GM21367 (cell line): Measurements from ENCODE around the gene GMCL2.
"Not testable (repeated sequence)": the region's sequence is repeated elsewhere in the genome, so short reads cannot be mapped to it uniquely, and the experiment has no call there.

ENCODE experiments used
- ATAC-seq: cut with Tn5 transposase; IDR thresholded peaks from one replicate; pipeline ENCODE4 v1.9.1; 2021; ENCODE audit not compliant: unreplicated experiment

Gene GMCL2

GRCh38 chr5:178206166-178207101 is 19.3 kb upstream of the GMCL2 start:
- ATAC-seq, result no peak

DNA sequence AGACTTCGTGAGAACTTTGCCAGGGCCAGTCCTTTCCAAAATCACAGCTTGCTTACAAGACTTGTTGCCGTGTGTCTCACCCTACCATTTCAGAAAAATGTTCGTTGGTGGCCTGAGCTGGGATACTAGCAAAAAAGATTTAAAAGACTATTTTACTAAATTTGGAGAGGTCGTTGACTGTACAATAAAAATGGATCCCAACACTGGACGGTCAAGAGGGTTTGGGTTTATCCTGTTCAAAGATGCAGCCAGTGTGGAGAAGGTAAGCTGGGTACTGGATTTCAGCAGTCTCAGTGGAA is 18.5 kb upstream of the GMCL2 start:
- ATAC-seq, result no peak

DNA sequence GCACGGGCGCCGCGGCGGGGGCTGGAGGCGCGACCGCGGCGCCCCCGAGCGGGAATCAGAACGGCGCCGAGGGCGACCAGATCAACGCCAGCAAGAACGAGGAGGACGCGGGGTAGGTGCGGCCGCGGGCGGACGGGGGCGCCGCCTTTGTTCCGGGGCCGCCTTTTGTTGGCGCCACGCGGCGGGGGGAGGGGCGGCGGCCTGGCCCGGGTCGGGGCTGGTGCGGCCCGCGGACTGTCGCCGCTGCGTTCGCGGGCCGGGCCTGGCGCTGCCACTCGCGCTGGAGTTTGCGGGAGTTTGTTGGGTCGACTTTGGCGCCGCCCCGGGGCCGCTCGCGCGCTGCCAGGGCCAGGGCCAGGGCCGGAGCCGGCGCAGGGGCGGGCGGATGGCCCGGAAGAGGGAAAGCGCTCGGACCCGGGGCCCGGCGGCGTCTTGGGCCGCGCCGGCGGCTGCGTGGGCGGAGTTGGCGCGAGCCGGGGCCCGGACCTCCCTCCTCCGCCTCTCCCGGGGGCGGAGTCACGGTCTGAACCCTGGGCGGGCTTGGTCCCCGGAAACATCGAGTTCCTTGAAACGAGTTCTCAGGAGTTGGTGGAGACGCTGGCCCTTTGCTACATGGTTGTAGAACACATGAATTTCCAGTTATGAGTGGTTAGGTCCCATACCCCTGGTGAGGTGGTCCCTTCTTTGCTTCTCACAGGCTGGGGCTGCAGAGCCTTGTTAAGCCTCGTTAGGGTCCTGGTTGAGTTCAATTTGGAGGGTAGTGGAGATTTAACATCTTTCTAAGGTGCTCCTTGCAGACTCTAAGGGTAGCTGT is 18.0 kb upstream of the GMCL2 start:
- peak; percentile 54 for ATAC-seq

DNA sequence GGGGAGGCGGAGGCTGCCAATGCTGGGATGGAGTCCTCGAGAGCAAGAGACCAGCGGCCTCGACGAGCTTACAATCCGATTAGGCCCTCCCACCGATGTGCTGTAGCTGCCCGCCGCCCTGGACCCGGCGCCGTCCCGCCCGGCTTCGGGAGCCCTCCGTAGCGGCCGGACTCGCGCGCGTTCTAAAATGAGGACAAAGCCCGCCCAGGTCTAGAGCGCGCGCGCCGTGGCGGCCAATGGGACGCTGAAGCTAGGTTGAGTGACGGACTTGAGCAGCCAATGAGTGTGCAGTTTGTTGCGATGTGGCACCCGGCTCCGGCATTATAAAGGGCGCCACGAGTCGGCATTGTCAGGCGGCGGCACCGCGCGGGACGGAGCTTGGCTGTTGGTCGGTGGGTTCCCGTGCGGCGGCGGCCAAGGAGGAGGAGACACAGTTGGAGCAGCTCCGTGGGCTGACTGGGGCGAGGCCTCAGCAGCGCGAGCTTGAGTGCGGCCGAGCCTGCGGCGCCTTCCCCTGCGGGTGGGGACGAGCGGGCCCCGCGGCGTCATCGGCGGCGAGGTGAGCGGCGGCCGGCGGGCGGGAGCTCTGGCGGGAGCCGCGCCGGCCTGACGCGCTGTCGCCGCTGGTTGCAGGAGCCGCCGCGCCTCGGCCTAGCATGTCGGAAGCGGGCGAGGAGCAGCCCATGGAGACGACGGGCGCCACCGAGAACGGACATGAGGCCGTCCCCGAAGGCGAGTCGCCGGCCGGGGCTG is 17.2 kb upstream of the GMCL2 start, which contains the start of gene HNRNPAB:
TSS of gene HNRNPAB (plus strand) at position 352 of the 753 bp plus-strand sequence. CDS start at position 657, 305 bp downstream.
- ATAC-seq, result peak; percentile 75

DNA sequence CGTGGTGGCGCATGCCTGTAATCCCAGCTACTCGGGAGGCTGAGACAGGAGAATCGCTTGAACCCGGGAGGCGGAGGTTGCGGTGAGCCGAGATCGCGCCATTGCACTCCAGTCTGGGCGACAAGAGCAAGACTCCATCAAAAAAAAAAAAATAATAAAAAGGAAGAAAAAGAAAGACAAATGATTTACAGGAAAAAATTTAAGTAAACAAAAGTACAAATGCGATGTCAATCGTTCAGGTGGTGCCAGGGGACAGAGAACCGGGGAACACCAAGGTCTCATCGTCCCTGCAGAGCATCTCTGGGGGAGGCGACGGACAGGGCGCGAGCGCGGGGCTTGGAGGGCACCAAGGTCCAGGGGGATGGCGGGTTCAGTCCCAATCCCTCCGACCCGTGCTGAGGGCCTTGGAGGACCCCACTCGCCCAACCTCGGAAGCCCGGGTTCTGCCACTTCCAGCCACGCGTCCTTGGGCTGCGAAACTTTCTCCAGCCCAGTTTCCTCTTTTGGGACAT is 16.6 kb upstream of the GMCL2 start:
- ATAC-seq, result no peak

DNA sequence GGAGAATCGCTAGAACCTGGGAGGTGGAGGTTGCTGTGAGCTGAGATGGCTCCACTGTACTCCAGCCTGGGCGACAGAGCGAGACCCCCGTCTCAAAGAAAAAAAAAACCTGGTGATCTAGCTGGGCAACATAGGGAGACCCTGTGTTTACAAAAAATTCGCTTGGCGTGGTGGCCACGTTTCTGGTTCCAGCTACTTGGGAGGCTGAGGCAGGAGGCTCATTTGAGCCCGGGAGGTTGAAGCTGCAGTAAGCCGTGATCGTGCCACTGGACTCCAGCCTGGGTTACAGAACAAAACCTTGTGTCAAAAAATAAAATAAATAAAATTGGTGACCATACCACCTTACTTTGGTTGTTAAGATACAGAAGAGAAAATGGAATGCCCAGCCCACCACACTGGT is 15.4 kb upstream of the GMCL2 start:
- ATAC-seq, result no peak

DNA sequence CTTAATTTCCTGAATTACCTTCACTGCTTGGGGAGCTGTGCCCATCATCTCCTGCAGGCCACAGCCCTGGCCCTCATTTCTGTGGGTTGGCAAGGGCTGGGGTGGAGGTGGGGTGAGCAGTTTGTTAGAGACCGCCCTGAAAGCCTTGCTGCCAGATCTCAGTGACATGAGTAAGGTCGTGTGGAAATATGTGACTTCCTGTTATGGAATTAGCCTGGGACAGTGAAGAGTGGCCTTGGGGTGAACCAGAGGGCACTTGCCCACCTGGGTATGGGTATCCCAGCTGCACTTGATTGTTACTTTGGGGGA is 14.7 kb upstream of the GMCL2 start:
- ATAC-seq, result no peak

GRCh38 chr5:178201221-178201926 is 14.2 kb upstream of the GMCL2 start:
- ATAC-seq, result no peak

GRCh38 chr5:178199581-178200434 is 12.6 kb upstream of the GMCL2 start:
- ATAC-seq, result no peak

GRCh38 chr5:178198706-178199105 is 11.5 kb upstream of the GMCL2 start:
- ATAC-seq, result no peak

GRCh38 chr5:178198151-178198550 is 11.0 kb upstream of the GMCL2 start:
- ATAC-seq, result not testable (repeated sequence)

GRCh38 chr5:178196986-178197385 is 9.8 kb upstream of the GMCL2 start:
- no peak for ATAC-seq

DNA sequence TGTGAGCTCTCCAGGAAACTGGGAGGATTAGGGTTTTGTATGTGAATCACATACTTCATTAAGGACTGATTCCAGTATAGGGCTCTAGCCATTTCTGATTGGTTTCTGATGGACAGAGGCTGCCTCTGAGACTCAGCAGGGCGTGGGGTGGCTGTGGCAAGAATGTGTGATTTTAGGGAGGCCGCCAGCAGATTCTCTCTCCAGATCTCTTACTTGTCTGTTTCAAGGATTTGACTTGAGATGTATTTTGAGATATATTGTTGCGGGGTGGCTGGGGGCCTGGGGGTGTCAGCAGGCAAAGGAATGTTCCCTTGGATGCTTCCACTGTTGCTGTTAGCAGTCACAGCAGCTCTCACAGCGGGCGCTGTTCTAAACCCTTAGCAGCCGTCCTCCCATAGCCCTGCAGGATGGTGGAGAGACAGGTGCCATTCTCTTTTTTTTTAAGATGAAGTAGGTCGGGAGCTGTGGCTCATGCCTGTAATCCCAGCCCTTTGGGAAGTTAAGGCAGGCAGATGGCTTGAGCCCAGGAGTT is 9.2 kb upstream of the GMCL2 start:
- no peak for ATAC-seq

- no peak for ATAC-seq
Observed at GRCh38 chr5:178194026-178194425, 6.9 kb upstream of the GMCL2 start.

DNA sequence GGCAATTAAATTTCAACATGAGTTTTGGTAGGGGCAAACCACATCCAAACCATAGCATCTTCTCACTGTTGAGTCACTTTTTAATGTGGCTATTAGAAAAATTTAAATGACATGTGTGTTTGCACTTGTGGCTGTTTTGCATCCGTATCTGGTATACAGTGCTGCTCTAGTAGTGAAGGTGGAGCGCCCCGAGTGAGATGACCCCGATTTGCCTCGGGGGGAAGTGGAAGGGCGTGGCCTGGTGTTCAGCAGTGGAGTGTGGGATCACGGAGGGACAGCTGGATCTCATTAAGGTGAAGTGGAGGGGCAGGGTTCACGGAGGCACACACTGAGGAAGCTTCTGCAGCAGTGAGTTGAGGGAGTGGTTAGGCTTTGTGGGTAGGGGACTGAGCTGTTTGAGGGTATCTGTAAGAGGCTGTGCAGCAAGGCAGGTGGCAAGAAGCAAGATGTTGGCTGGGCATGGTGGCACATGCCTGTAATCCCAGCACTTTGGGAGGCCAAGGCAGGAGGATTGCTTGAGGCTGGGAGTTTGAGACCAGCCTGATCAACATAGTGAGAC is 6.2 kb upstream of the GMCL2 start:
- no peak for ATAC-seq

- no peak for ATAC-seq
Observed at GRCh38 chr5:178192787-178193186, 5.6 kb upstream of the GMCL2 start.

GRCh38 chr5:178192244-178192643 is 5.1 kb upstream of the GMCL2 start:
- no peak for ATAC-seq

DNA sequence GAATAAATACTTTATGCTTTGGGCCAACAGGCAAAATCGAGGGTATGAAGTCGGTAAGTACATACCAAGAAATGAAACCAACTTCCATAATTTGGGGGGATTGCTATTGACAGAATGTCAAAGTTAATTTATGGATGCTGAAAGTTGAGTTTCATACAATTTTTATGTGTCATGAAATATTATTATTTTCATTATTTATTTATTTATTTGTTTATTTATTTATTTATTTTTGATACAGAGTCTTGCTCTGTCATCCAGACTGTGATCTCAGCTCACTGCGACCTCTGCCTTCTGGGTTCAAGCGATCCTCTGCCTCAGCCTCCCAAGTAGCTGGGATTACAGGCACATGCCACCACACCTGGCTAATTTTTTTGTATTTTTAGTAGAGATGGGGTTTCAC is 4.5 kb upstream of the GMCL2 start:
- ATAC-seq, result no peak

GRCh38 chr5:178189433-178189832 is 2.3 kb upstream of the GMCL2 start:
- ATAC-seq, result no peak
